GM12891 (cell line): ENCODE data around the gene PDLIM3.

Source experiments
- DNase-seq: peaks from one replicate; pipeline ENCODE4 v3.0.0; 2011; ENCODE audit warnings: low spot score; ENCODE audit not compliant: insufficient read length
- FAIRE-seq: peaks from 2 replicates; lab custom pipeline; 2011; peaks lifted over from hg19 to GRCh38; lab: Jason Lieb, UNC
- PAX5 ChIP-seq: IDR thresholded peaks from 2 replicates; pipeline ENCODE4 v1.6.1; 2011; ENCODE audit warnings: low read length, moderate library complexity, mild to moderate bottlenecking; ENCODE audit not compliant: insufficient read depth, severe bottlenecking
- POLR2A ChIP-seq: IDR thresholded peaks from 2 replicates; pipeline ENCODE4 v1.6.1; 2011; ENCODE audit warnings: low read depth, low read length, control low read depth
- POLR2AphosphoS5 ChIP-seq: IDR thresholded peaks from 2 replicates; pipeline ENCODE4 v1.6.1; 2011; ENCODE audit warnings: low read depth, low read length, control low read depth
- POU2F2 ChIP-seq: IDR thresholded peaks from 2 replicates; pipeline ENCODE4 v1.6.1; 2011; ENCODE audit warnings: low read depth, mild to moderate bottlenecking, control low read depth, low read length, moderate library complexity
- SPI1 ChIP-seq: IDR thresholded peaks from 2 replicates; pipeline ENCODE4 v1.6.1; 2011; ENCODE audit warnings: low read depth, low read length, control low read depth
- TAF1 ChIP-seq: IDR thresholded peaks from 2 replicates; pipeline ENCODE4 v1.6.1; 2011; ENCODE audit warnings: low read depth, low read length, control low read depth

Gene PDLIM3

GRCh38 chr4:185510806-185511205, 24.5 kb downstream of the PDLIM3 start:
- no peak for TF ChIP-seq POLR2AphosphoS5
- no peak for TF ChIP-seq POU2F2
- TF ChIP-seq PAX5, result no peak
- no peak for TF ChIP-seq TAF1
- no peak for TF ChIP-seq POLR2A
- no peak for TF ChIP-seq SPI1
- DNase-seq, result no peak

DNA sequence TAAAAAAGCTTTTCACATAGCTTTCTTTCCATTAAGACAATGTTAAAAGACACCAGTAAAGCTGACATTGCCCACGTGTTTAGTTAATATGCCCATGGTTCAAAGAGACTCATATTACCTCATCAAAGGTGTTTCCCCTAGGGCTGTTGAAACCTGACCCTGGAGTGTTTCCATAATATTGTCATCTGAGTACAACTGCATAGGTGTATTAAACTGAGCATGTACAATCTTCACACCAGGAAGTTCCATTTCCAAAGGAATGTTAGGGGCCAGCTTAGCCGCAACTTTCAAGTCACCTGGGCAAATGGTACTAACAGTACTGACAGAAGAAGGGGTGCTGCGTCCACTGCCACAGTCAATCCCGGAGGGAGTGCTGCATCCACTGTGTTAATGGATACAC, 27.1 kb downstream of the PDLIM3 start:
- FAIRE-seq (no peak), DNase-seq (no peak)
- TF ChIP-seq POLR2AphosphoS5, result no peak
- no peak for TF ChIP-seq POU2F2
- no peak for TF ChIP-seq TAF1
- no peak for TF ChIP-seq PAX5

More at GRCh38 chr4:185510806-185511205, 24.5 kb downstream of the PDLIM3 start:
- FAIRE-seq, result no peak

DNA sequence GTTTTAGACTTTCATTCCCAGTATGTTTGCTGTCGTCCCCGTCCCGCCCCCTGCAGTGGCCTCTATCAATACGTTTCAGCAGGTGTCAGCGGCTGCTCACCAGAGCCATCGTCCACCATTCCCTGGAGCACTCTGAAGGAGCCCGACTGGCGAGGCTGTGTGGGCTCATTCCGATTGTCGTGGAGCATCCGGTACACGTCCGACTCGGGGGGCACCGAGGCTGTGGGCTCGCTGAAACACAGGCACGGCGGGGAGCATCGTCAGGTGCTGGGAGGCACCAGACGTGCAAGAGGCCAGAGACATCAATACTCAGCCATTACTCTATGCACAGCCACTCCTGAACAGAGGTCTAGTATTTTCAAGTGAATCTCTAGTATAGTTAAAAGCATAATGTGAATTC, 28.9 kb downstream of the PDLIM3 start:
- FAIRE-seq, result no peak
- no peak for DNase-seq
- TF ChIP-seq PAX5 (no peak), TAF1 (no peak), SPI1 (no peak), POLR2A (no peak), POU2F2 (no peak), POLR2AphosphoS5 (no peak)

GRCh38 chr4:185504098-185505047, 30.9 kb downstream of the PDLIM3 start:
- TF ChIP-seq POLR2AphosphoS5 (no peak), SPI1 (no peak), PAX5 (no peak), POU2F2 (no peak), TAF1 (no peak), POLR2A (no peak)
- no peak for FAIRE-seq
- DNase-seq, result no peak

- no peak for FAIRE-seq
- DNase-seq, result no peak
- no peak for TF ChIP-seq TAF1
- TF ChIP-seq POU2F2, result no peak
- no peak for TF ChIP-seq POLR2AphosphoS5
- TF ChIP-seq SPI1, result no peak
- no peak for TF ChIP-seq POLR2A
- no peak for TF ChIP-seq PAX5
Measured at GRCh38 chr4:185502386-185502785, 32.9 kb downstream of the PDLIM3 start.

- TF ChIP-seq POLR2A, result no peak
- no peak for TF ChIP-seq POU2F2
- no peak for TF ChIP-seq POLR2AphosphoS5
- no peak for TF ChIP-seq PAX5
- no peak for TF ChIP-seq SPI1
- no peak for TF ChIP-seq TAF1
- FAIRE-seq, result no peak
- no peak for DNase-seq
Measured at GRCh38 chr4:185500576-185500975, 34.7 kb downstream of the PDLIM3 start.

DNA sequence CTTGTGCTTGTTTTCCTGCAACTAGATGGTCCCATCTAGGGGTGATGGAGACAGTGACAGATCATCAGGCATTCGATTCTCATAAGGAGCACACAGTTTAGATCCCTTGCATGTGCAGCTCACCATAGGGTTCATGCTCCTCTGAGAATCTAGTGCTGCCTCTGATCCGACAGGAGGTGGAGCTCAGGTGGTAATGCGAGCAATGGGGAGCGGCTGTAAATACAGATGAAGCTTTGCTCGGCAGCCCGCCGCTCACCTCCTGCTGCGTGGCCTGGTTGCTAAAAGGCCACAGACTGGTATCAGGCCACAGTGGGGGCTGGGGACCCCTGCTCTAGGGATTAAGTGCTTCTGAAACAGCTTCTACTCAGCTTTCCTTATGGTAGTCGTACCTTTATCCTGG, 35.3 kb downstream of the PDLIM3 start:
- FAIRE-seq (no peak), DNase-seq (no peak)
- no peak for TF ChIP-seq POLR2AphosphoS5
- TF ChIP-seq POLR2A, result no peak
- no peak for TF ChIP-seq PAX5
- no peak for TF ChIP-seq SPI1
- TF ChIP-seq POU2F2, result no peak
- no peak for TF ChIP-seq TAF1

GRCh38 chr4:185488650-185489049, 46.7 kb downstream of the PDLIM3 start:
- FAIRE-seq (no peak), DNase-seq (no peak)
- TF ChIP-seq POLR2A, result no peak

GRCh38 chr4:185481401-185481800, 53.9 kb downstream of the PDLIM3 start:
- no peak for DNase-seq
- no peak for FAIRE-seq
- no peak for TF ChIP-seq POLR2AphosphoS5
- no peak for TF ChIP-seq POLR2A
- no peak for TF ChIP-seq POU2F2
- TF ChIP-seq TAF1, result no peak
- TF ChIP-seq SPI1, result no peak
- TF ChIP-seq PAX5, result no peak
